Stimulated activated CD4-positive, alpha-beta T cell treated with anti-CD3 and anti-CD28 coated beads, Interleukin-12 subunit alpha, Interleukin-12 subunit beta, amount 100 ng/mL, for 4 hours (primary cell): ENCODE data around the gene TNNI2.

Experiments
- DNase-seq: peaks from one replicate; pipeline ENCODE4 v3.0.0-alpha.2; 2020

The TNNI2 gene

GRCh38 chr11:1889941-1890855 is 51.4 kb downstream of the TNNI2 start:
- DNase-seq: no peak
